Esophagus (tissue), 2 donors: ENCODE data around the gene TRIM17. TPM values are rescaled to one million over a fixed set of nuclear protein-coding genes. Genes with fewer than 3 reads are reported as not detected.
A peak's percentile ranks its signal among the peaks of the same experiment; 100 is the strongest.

Source experiments
- H3K27ac ChIP-seq, 2 donors: one replicate each; pipeline ENCODE4 v1.5.1; 2013; ENCODE audit warnings: low read depth in 2 of 2, mild to moderate bottlenecking in 2 of 2, inconsistent platforms in 1 of 2, low read length in 1 of 2, moderate library complexity in 1 of 2
- H3K27me3 ChIP-seq, 2 donors: one replicate each; pipeline ENCODE4 v1.6.1; 2013; ENCODE audit warnings: low read length in 2 of 2, control low read depth in 1 of 2, mild to moderate bottlenecking in 1 of 2; ENCODE audit not compliant: insufficient read depth in 2 of 2, control insufficient read depth in 1 of 2
- H3K36me3 ChIP-seq, 2 donors: one replicate each; pipeline ENCODE4 v1.6.1; 2013; ENCODE audit warnings: low read length in 1 of 2; ENCODE audit not compliant: control insufficient read depth in 2 of 2, insufficient read depth in 2 of 2
- H3K4me1 ChIP-seq, 2 donors: one replicate each; pipeline ENCODE4 v1.6.1; 2013; ENCODE audit warnings: low read length in 1 of 2; ENCODE audit not compliant: control insufficient read depth in 2 of 2, insufficient read depth in 2 of 2
- H3K4me3 ChIP-seq, 2 donors: one replicate each; pipeline ENCODE4 v1.5.1; 2013; ENCODE audit warnings: low read length in 2 of 2, mild to moderate bottlenecking in 2 of 2, low read depth in 1 of 2, moderate library complexity in 1 of 2
- H3K9me3 ChIP-seq, 2 donors: one replicate each; pipeline ENCODE4 v1.6.1; 2013; ENCODE audit warnings: mild to moderate bottlenecking in 2 of 2, low read depth in 1 of 2, low read length in 1 of 2, moderate library complexity in 1 of 2; ENCODE audit not compliant: control insufficient read depth in 2 of 2, insufficient read depth in 1 of 2
- WGBS, 2 donors: extraction: QIAGEN DNeasy Blood & Tissue Kit; methylation state at CpG; one replicate each; pipeline ENCODE4 v1.1.7; 2013; 5-methylcytosine and 5-hydroxymethylcytosine counted together
- polyA plus RNA-seq, 2 donors: library from polyadenylated mRNA; stranded (reverse); fragments of 200-250 nt; gene quantifications; one replicate each; pipeline ENCODE4 v1.2.3, GENCODE V29; 2013
- donor health status: healthy with polysubstance abuse.
- donor health status: Bipolar disorder and iron deficiency.

Gene TRIM17
- polyA plus RNA-seq, 2 donors, result 1.1 to 1.8 TPM

GRCh38 chr1:228376651-228377631, 39.7 kb downstream of the TRIM17 start:
- no peak overlapping the region for H3K4me3 ChIP-seq
- 89 to 90% methylated on average over 31 of the region's 31 CpGs for WGBS, 2 donors
- H3K9me3 ChIP-seq, result peaks cover 0 to 3% of the 10 kb centered on the region in 2 donors
- H3K27me3 ChIP-seq, result no peaks in the 10 kb centered on the region
- H3K4me1 ChIP-seq, result peaks cover 4 to 14% of the 10 kb centered on the region in 2 donors
- no peak overlapping the region for H3K27ac ChIP-seq
- H3K36me3 ChIP-seq, result no peaks in the 10 kb centered on the region

GRCh38 chr1:228376262-228376628, 40.4 kb downstream of the TRIM17 start:
- 80 to 83% methylated on average over 3 of the region's 3 CpGs for WGBS, 2 donors
- peak overlapping the region in 1 of 2 donors; percentile 22 for H3K27ac ChIP-seq
- H3K36me3 ChIP-seq, result no peaks in the 10 kb centered on the region
- H3K4me3 ChIP-seq, result no peak overlapping the region
- peaks cover 4 to 16% of the 10 kb centered on the region in 2 donors for H3K4me1 ChIP-seq
- H3K27me3 ChIP-seq, result no peaks in the 10 kb centered on the region
- H3K9me3 ChIP-seq, result peaks cover 0 to 3% of the 10 kb centered on the region in 2 donors

DNA sequence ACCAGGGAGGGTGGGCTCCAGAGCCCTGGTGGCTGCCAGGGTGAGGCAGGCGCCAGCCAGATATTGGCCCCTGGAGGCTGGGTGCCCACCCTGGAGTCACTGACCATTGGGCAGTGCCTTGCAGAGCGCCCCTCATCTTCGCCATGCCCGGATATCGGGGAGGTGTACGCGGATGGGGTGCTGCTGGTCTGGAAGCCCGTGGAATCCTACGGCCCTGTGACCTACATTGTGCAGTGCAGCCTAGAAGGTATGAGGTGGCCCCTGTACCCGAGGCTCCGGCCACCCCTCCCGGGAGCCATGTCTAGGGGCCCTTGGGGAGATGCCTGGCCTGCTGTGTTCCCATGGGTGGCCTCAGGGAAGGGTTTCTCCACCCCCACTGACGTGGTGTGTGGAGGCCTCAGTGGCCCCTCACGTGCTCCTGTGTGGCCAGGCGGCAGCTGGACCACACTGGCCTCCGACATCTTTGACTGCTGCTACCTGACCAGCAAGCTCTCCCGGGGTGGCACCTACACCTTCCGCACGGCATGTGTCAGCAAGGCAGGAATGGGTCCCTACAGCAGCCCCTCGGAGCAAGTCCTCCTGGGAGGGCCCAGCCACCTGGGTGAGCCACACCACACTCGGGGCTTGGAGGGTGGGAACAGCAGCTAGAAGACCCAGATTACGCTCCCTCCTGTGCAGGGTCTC, 40.9 kb downstream of the TRIM17 start:
- Histone ChIP-seq H3K27ac (peak overlapping the region; percentile 4 to 72), H3K9me3 (peaks cover 0 to 3% of the 10 kb centered on the region in 2 donors), H3K36me3 (no peaks in the 10 kb centered on the region), H3K4me3 (no peak overlapping the region), H3K27me3 (no peaks in the 10 kb centered on the region), H3K4me1 (peaks cover 4 to 17% of the 10 kb centered on the region in 2 donors)
- 94 to 97% methylated on average over 22 of the region's 22 CpGs for WGBS, 2 donors

GRCh38 chr1:228374711-228375577, 41.7 kb downstream of the TRIM17 start:
- H3K27me3 ChIP-seq, result no peaks in the 10 kb centered on the region
- H3K36me3 ChIP-seq, result no peaks in the 10 kb centered on the region
- 58 to 61% methylated on average over 25 of the region's 25 CpGs for WGBS, 2 donors
- peak overlapping the region; percentile 16 to 72 for H3K27ac ChIP-seq
- H3K4me1 ChIP-seq, result peaks cover 4 to 17% of the 10 kb centered on the region in 2 donors
- no peak overlapping the region for H3K4me3 ChIP-seq
- H3K9me3 ChIP-seq, result peaks cover 0 to 3% of the 10 kb centered on the region in 2 donors

DNA sequence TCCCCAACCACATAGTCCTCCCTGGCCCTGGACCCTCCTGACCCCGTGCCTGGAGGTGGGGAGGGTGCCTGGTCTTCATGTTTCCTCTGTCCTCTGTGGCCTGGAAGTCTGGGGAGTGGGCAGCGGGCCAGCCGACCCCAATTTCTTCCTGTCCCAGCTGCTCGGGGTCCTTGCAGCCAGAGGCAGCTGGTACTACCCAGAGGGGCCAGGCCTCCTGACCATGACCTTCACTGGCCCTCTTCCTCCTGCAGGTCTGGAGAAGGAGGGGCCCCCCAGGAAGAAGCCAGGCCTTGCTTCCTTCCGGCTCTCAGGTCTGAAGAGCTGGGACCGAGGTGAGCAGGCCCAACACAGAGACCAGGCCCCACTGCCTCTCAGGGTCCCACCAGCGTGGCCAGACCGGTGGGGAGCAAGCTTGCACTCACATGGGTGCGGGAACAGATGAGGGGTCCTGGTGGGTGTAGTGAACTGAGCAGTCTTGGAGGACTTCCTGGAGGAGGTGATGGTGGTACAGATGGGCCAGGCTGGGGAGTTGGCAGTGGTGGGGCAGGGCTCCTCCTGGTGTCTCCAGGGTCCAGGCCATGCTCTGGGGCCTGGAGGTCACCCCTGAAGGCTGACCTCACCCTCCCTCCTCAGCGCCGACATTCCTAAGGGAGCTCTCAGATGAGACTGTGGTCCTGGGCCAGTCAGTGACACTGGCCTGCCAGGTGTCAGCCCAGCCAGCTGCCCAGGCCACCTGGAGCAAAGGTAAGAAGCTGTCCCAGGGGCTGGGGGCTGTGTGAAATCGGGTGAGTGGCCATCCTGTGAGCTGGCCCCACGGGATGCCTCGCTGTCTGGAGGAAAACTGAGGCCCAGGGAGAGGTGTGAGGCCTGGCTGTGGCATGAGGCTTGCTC, 42.7 kb downstream of the TRIM17 start:
- Histone ChIP-seq H3K36me3 (no peaks in the 10 kb centered on the region), H3K9me3 (peaks cover 0 to 3% of the 10 kb centered on the region in 2 donors), H3K27ac (peak overlapping the region in 1 of 2 donors; percentile 1), H3K4me1 (peaks cover 4 to 17% of the 10 kb centered on the region in 2 donors), H3K4me3 (no peak overlapping the region), H3K27me3 (no peaks in the 10 kb centered on the region)
- 83 to 87% methylated on average over 14 of the region's 14 CpGs for WGBS, 2 donors

DNA sequence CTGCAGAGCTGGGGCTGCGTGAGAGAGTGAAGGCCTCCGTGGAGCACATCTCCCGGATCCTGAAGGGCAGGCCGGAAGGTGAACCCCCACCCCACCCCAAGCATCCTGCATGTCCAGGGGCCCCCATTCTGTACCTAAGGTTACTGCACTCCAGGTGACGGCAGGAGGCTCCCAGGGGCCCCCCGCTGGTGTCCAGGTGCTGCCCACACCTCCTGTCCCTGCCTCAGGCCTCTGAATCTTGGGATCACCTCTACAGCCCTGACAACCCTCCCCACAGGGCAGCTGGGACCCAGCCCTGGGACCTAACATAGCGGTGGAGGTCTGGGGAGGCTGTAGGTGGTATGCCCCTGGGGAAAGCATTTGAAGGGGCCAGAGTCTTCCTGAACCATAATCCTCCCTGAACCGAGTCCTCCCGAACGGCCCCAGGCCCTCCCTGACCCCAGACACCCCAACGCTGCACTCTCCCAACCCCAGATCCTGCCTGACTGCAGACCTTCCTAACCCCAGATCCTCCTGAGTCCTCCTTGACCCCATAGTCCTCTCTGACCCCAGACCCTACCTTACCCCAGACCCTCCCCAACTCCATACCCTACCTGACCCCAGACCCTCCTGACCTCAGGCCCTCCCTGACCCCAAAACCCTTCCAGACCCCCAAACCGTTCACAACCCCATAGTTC, 43.5 kb downstream of the TRIM17 start:
- H3K4me3 ChIP-seq, result no peak overlapping the region
- WGBS, 2 donors, result 70 to 73% methylated on average over 12 of the region's 12 CpGs
- H3K4me1 ChIP-seq, result peaks cover 6 to 16% of the 10 kb centered on the region in 2 donors

GRCh38 chr1:228372183-228373003, 44.3 kb downstream of the TRIM17 start:
- H3K4me3 ChIP-seq, result no peak overlapping the region
- H3K27ac ChIP-seq, result no peak overlapping the region
- 52 to 56% methylated on average over 33 to 34 of the region's 34 CpGs for WGBS, 2 donors
- peaks cover 6 to 11% of the 10 kb centered on the region in 2 donors for H3K4me1 ChIP-seq
- H3K36me3 ChIP-seq, result no peaks in the 10 kb centered on the region
- no peaks in the 10 kb centered on the region for H3K27me3 ChIP-seq
- peaks cover 0 to 3% of the 10 kb centered on the region in 2 donors for H3K9me3 ChIP-seq

More for the DNA sequence above, 43.5 kb downstream of the TRIM17 start:
- Histone ChIP-seq H3K36me3 (no peaks in the 10 kb centered on the region), H3K27me3 (no peaks in the 10 kb centered on the region), H3K9me3 (peaks cover 0 to 3% of the 10 kb centered on the region in 2 donors), H3K27ac (no peak overlapping the region)
